Hypothalamus (tissue), 51 donors: ENCODE measurements around the gene ZNF556.
A peak's percentile ranks its signal among the peaks of the same experiment; 100 is the strongest.
"Not testable (repeated sequence)": the region's sequence is repeated elsewhere in the genome, so short reads cannot be mapped to it uniquely, and the experiment has no call there.

Experiments
- DNase-seq, 51 donors: peaks; one replicate each; lab custom pipeline; 2025; lab: John Stamatoyannopoulos, UW

Gene ZNF556

GRCh38 chr19:2902590-2903218 is 35.6 kb downstream of the ZNF556 start:
- DNase-seq, result no peak

GRCh38 chr19:2903326-2903725 is 36.2 kb downstream of the ZNF556 start:
- DNase-seq, result not testable (repeated sequence)

- no peak for DNase-seq
These were observed 38.9 kb downstream of the ZNF556 start for GRCh38 chr19:2905918-2906519.

DNA sequence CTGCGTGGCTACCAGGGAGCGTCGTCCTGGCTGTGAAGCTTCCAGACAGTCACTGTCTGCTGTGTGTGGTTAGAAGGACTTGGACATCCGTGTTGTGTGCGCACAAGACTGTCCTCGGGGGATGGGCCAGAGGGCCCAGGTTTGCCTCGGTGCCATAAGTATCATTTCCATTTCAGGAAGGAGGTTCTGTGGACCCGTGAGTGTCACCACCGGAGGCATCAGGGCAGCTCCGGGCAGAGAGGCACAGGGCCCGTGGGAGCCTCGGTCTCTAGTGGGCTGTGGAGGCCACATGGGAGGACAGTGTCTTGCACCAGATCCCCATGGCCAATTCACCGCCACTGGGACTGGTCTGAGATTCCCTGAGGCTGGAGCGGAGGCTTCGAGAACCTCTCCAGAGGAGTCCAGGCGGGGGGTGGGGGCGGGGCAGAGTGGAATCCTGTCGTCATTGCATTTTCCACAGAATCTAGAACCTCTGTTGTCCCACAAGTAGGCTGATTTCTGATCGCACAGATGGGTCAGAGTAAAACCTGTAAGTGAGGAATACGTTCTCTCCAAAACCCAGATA is 39.6 kb downstream of the ZNF556 start:
- DNase-seq, result no peak

DNA sequence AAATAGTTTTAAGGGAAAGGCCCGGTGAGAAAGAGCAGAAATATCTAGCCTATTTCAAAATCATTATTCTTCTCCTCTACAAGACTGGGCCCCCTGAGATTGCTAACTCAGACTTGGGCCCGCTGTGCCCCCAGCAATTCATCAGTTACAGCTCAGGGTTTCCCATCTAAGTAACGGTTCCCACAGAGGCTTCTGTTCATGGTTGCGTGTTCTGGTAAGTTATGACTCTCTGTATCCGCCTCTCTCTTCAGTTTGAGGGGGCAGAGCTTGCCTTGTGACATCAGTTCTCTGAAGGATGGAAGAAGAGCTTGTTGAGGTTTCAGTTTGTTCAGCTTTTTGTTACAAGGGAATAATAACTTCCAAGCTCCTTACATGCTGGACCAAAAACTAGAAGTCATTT is 45.2 kb downstream of the ZNF556 start:
- no peak for DNase-seq

GRCh38 chr19:2917275-2918184 is 50.4 kb downstream of the ZNF556 start:
- no peak for DNase-seq

DNA sequence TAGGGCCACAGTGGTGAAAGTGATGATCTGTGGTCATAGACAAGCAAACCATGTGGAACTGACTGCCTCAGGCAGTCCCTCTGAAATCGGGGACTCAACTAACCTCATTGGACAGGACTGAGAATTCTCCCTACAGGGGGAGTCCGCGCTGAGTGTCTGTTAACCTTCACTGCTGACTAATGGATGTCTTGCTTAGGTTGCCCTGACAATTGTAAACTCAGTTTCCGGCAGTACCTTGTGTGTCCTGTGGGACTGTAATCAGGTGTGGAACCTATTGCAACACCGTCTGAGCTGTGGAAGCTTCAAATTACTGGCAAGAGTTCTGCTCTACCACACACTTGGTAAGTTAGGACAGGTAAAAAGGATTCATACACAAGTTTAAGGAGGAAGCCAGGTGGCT is 55.9 kb downstream of the ZNF556 start:
- DNase-seq, result no peak

GRCh38 chr19:2923510-2923909 is 56.4 kb downstream of the ZNF556 start:
- DNase-seq, result peak in 2 of 51 donors; percentile 7 to 11

DNA sequence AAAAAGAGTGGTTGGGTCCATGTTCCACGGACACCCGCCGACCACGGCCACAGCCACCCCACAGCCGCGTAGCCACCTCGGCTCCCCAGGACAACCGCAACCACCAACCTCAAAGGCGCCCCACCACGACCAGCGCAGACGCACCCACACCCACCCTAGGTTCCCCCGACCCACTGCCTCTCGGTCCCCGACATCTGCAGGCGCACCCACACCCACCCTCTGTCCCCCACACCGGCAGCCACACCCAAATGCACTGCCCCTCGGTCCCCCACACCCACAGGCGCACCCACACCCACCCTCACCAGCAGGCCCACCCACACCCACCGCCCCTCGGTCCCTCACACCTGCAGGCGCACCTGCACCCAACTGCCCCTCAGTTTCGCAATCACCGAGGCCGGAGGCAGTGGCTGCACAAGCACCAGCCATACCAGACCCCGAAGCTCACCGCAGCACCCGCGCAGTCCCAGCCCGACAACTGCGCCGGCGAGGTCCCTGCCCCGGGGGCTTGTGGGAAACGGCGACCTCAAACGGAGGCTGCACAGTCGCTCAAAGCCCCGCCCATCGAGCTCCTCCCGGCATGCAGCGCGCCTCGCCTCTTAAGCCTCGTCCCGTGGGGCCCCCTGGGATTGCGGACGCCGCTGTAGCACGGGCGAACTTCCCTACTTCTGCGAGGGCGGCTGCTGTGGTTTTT is 59.4 kb downstream of the ZNF556 start:
- no peak for DNase-seq

GRCh38 chr19:2927032-2927430 is 59.9 kb downstream of the ZNF556 start:
- no peak for DNase-seq
